Measurements from ENCODE around the gene KIR3DL2.
"Not testable (repeated sequence)": the region's sequence is repeated elsewhere in the genome, so short reads cannot be mapped to it uniquely, and the experiment has no call there.

The KIR3DL2 gene

GRCh38 chr19:54871696-54872095 lies 21.5 kb downstream of the KIR3DL2 start:
- no peak for DNase-seq (ENCODE audit: low spot score)

- DNase-seq (ENCODE audit: low spot score): peak; percentile 23
Observed at GRCh38 chr19:54873990-54874389, 23.7 kb downstream of the KIR3DL2 start, which contains the start of gene FCAR. Gene FCAR (plus strand): TSS chr19:54874235. CDS start chr19:54874290, 55 bp downstream.

- peak; percentile 78 for DNase-seq (ENCODE audit: low spot score)
Observed at GRCh38 chr19:54875506-54875905, 25.3 kb downstream of the KIR3DL2 start.

GRCh38 chr19:54877471-54877870 lies 27.2 kb downstream of the KIR3DL2 start:
- DNase-seq (ENCODE audit: low spot score): peak; percentile 37

GRCh38 chr19:54881884-54882283 lies 31.6 kb downstream of the KIR3DL2 start:
- no peak for DNase-seq (ENCODE audit: low spot score)

GRCh38 chr19:54882758-54883157 lies 32.5 kb downstream of the KIR3DL2 start:
- peak; percentile 16 for DNase-seq (ENCODE audit: low spot score)

GRCh38 chr19:54883228-54883627 lies 33.0 kb downstream of the KIR3DL2 start:
- DNase-seq (ENCODE audit: low spot score): no peak

GRCh38 chr19:54888239-54888638 lies 38.0 kb downstream of the KIR3DL2 start:
- DNase-seq (ENCODE audit: low spot score): peak; percentile 36

- DNase-seq (ENCODE audit: low spot score): no peak
Observed at GRCh38 chr19:54889566-54889965, 39.3 kb downstream of the KIR3DL2 start.

GRCh38 chr19:54893406-54893805 lies 43.2 kb downstream of the KIR3DL2 start:
- DNase-seq (ENCODE audit: low spot score): no peak

- DNase-seq (ENCODE audit: low spot score): not testable (repeated sequence)
Observed at GRCh38 chr19:54894106-54894505, 43.9 kb downstream of the KIR3DL2 start.

GRCh38 chr19:54896036-54896435 lies 45.8 kb downstream of the KIR3DL2 start:
- DNase-seq (ENCODE audit: low spot score): no peak

- DNase-seq (ENCODE audit: low spot score): not testable (repeated sequence)
Observed at GRCh38 chr19:54898685-54899084, 48.4 kb downstream of the KIR3DL2 start.

- DNase-seq (ENCODE audit: low spot score): not testable (repeated sequence)
Observed at GRCh38 chr19:54899646-54900045, 49.4 kb downstream of the KIR3DL2 start.

- DNase-seq (ENCODE audit: low spot score): not testable (repeated sequence)
Observed at GRCh38 chr19:54901153-54901552, 50.9 kb downstream of the KIR3DL2 start.

GRCh38 chr19:54902061-54902460 lies 51.8 kb downstream of the KIR3DL2 start:
- no peak for DNase-seq (ENCODE audit: low spot score)

- DNase-seq (ENCODE audit: low spot score): no peak
Observed at GRCh38 chr19:54903303-54903702, 53.1 kb downstream of the KIR3DL2 start.

GRCh38 chr19:54904261-54904660 lies 54.0 kb downstream of the KIR3DL2 start:
- DNase-seq (ENCODE audit: low spot score): not testable (repeated sequence)

- DNase-seq (ENCODE audit: low spot score): no peak
Observed at GRCh38 chr19:54905421-54905802, 55.2 kb downstream of the KIR3DL2 start.

GRCh38 chr19:54905803-54906511 lies 55.7 kb downstream of the KIR3DL2 start, which contains the start of gene NCR1:
Gene NCR1 (plus strand): TSS chr19:54906148. CDS start chr19:54906188, 40 bp downstream.
- DNase-seq (ENCODE audit: low spot score): no peak

GRCh38 chr19:54906819-54907218 lies 56.6 kb downstream of the KIR3DL2 start:
- no peak for DNase-seq (ENCODE audit: low spot score)

GRCh38 chr19:54907899-54908298 lies 57.7 kb downstream of the KIR3DL2 start:
- not testable (repeated sequence) for DNase-seq (ENCODE audit: low spot score)
